NCI-H748 treated with DMSO at 0.1 percent for 48 hours (cell line): Measurements from ENCODE around the gene CHL1.

Source experiments
- DNase-seq: peaks from one replicate; lab custom pipeline; 2025; lab: John Stamatoyannopoulos, UW

Gene CHL1

DNA sequence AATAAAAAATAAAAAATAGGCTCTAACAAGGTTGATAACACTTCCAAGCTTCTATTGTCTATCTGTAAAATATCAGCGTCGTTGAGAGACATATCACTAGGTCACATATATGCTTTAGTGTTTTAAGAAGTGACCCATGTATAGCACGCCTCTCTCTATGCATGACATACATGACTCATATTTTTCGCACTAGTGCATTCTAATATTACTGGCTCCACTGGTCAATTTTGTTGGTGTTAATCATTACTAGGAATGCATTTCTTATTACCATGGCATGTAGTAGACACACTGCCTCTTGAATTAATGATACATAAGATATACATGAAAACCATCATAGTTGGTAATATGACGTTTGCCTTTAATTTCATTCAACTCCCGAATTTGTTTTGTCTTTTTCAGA lies 203.1 kb downstream of the CHL1 start:
- no peak for DNase-seq

DNA sequence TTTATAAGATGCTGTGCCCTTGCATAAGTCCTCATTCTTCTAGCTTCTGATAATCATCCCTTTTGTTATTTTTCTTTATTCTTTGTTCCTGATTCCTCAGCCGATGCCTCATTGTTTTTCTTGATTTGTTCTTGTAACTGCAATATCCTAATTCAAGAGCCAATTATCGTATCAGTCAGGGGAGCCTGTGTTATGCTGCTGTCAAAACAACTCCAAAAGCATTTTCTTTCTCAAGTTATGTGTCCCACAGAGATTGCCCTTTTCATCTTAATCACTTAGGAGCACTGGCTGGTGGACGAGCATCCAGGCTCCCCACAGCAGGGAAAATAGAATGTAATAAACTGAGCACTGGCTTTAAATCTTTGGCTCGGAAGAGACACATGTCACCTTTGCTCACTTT lies 207.3 kb downstream of the CHL1 start:
- DNase-seq: no peak

DNA sequence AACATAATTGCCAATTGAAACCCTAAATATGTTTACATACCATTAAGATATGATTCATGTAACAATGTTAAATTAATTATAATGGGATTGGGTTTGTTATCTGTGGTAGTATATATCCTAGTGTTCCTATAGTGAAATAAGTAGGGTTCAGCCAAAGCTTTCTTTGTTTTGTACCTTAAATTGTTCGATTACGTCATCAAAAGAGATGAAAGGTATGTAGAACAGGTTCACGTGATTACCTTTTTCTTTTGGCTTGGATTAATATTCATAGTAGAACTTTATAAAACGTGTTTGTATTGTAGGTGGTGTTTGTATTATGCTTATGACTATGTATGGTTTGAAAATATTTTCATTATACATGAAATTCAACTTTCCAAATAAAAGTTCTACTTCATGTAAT lies 212.4 kb downstream of the CHL1 start:
- DNase-seq: no peak

GRCh38 chr3:411226-411625 lies 214.7 kb downstream of the CHL1 start:
- no peak for DNase-seq

- DNase-seq: no peak
Measured at GRCh38 chr3:414063-414462, 217.5 kb downstream of the CHL1 start.

DNA sequence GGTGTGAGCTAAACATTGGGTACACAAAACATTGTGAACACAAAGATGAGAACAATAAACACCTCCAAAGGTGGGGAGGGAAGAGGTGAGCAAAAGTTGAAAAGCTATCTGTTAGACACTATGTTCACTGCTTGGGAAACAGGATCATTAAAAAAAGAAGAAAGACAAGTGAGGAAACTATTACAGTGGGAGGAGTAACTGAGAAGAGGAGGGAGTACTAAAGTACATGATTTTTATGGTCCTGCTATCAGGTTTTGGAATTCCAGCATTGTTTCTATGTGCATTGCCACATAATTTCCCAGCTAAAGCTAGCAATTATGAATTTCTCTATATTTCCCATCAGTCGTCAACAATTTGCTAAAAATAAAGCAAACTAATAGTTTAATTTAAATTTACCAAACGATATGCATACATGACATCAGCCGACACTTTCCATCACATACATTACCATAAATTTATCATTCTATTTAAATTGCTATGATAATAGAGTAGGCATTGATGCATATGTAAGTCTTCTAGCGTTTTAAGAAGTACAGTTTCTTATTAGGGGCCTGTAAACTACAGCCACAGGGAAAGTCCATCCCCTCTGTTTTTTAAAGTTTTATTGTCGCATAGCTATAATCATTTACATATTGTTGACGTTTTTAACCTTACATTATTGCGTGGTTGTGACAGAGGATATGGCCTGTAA lies 221.8 kb downstream of the CHL1 start:
- no peak for DNase-seq

DNA sequence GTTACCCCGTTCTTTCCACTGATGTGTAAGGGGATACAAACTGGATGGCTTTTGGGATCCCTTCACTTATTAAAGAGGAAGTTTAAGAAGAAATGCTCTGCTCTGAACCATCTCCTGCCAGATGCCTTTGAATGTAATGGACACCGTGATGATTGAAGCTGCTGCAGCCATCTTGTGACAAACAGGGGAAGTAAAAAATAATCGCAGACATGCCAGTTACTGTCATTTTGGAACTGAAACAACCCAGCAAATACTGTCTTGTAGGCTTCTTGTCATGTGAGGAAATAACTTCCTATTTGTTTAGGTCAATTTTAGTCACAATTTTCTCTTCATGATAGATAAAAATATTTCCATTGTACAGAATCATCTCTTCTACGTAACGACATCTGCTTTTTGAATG lies 224.0 kb downstream of the CHL1 start:
- no peak for DNase-seq

DNA sequence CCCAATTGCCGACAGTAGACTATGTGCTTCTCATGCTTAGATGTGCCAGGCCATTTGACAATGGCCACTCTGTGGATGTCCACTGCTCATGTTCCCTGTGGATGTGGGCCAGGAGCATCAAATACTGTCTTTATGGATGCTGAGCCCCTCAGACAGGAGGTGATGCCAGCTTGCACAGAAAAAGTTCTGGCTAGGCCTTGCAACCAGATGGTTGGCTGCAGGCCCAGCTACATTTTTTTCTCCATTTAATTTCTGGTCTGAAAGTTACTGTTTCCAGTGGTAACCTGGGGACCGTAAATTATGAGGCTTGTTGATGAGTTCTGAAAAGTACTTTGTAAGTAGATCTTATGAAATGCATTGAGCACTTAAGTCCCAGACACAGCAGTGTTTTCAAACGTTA lies 228.5 kb downstream of the CHL1 start:
- DNase-seq: no peak

DNA sequence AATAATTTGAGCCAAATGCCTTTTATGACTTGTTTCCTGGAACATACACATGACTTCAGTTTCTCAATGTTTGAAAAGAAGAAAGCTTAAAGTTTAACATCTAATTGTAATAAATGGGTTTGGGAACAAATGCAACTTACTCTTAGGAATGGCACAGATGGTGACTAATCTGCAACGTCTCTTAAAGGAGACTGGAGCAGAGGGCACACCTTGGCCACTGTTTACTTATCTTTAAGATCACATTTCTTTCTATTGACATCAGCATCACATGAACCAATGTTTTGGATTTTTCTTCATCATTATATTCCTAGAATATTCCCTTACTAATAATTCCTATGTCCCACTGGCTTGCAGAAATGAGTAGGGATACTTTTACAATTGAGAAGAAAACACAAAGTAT lies 229.5 kb downstream of the CHL1 start:
- DNase-seq: no peak

DNA sequence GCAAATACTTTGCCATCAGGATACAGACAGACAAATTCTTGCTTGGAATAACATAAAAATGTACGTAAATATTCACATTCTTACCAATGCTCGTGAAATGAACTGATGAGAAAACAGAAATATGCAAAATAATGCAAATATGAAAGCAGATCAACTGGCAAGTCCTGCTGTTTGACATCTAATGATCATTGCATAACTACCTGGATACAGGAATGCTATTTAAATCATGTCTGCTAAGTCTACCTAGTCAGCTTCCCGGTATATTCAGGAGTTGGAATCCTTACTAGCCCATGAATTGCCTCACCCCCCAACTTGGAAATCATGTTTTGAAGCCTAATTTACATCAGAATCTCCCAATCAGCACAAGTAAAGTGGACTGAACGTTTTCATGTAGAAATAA lies 230.6 kb downstream of the CHL1 start:
- DNase-seq: no peak

GRCh38 chr3:430186-430585 lies 233.6 kb downstream of the CHL1 start:
- DNase-seq: no peak

GRCh38 chr3:435161-435560 lies 238.6 kb downstream of the CHL1 start:
- no peak for DNase-seq

GRCh38 chr3:436053-436452 lies 239.5 kb downstream of the CHL1 start:
- no peak for DNase-seq

DNA sequence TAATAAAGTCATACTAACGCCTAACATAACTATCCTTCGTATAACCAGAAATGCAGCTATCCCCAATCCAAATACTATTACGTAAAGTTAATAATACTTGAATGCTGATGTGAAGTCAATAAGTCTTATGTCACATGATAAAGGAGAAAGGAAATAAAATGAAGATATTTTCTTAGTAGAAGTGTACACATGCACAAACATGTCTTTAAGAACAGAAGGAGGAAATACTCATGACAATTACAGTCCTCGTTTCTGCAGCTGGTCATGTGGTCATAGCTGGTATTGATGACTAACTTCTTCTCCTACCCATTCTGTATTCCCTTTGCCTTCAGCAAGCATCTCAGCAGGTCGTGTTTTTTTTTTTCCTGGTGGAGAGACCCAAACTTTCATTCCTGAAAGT lies 244.3 kb downstream of the CHL1 start:
- no peak for DNase-seq

DNA sequence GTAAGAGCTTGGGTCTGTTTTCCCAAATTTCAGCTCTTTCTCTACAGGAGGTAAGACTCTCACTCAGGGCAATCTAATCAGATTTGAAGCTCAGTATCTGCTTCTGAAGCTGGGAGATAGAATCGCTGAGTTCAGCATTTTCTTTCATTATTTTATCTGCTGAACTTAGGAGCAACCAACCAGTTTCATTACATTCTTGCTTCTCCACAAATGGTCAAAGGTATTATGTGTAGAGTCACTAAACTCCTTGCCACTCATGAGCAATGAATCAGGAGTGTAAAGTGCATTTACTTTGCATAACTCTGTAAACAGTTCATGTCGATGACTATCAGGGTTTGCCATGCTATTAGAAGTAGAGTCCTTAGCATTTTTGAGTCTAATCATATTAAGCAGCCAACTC lies 249.4 kb downstream of the CHL1 start:
- DNase-seq: no peak

DNA sequence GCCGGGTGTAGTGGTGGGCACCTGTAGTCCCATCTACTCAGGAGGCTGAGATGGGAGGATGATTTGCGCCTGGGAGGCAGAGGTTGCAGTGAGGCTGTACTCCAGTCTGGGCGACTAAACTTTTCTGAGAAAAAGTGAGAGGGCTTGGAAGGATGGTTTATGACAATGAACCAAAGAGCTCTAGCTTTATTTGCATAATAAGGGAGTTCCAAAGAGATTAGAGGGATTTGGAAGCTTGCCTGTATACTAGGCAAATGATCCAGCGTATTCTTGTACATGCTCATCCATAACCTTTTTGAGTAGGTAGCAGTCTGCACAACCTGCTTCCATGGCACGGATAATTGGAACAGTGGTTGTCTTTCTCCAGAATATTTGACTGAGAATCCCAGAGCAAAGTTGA lies 251.1 kb downstream of the CHL1 start:
- DNase-seq: no peak

DNA sequence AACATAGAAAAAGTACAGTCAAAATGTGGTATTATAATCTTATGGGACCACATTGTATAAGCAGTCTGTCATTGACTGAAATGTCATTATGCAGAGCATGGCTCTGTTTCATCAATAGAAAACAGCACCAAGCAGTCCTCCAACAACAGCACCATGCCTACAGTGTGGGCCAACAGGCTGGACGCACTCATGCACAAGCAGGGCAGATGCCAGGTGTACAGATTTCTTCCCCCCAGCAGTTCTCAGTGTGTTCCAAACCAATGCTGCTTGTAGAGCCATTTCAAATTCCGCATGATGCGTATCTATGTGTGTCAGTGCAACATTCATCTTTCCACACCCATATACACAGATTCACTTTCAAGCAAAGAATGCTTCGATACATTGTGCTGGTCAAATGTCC lies 253.1 kb downstream of the CHL1 start:
- no peak for DNase-seq

DNA sequence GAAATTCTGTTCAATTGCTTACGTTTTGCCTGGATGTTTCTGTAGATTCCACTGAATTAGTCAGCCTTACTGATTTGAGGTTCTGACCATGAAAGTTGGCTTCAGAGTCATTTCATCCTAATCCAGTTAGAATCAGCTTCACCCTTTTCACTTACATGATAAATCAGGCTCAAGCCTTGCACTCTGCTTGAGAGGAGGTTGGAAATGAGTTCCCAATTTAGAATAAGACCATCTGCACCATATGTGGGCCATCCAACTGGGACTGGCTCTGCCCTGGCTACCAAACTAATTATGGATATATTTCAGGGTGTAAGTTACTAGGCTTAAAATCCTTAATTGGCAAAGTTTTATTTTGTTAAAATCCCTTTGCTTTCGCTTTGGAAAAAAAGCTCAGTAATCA lies 255.7 kb downstream of the CHL1 start:
- no peak for DNase-seq

- no peak for DNase-seq
Measured at GRCh38 chr3:453106-453505, 256.5 kb downstream of the CHL1 start.

GRCh38 chr3:454986-455385 lies 258.4 kb downstream of the CHL1 start:
- no peak for DNase-seq

GRCh38 chr3:458124-458523 lies 261.6 kb downstream of the CHL1 start:
- DNase-seq: no peak

DNA sequence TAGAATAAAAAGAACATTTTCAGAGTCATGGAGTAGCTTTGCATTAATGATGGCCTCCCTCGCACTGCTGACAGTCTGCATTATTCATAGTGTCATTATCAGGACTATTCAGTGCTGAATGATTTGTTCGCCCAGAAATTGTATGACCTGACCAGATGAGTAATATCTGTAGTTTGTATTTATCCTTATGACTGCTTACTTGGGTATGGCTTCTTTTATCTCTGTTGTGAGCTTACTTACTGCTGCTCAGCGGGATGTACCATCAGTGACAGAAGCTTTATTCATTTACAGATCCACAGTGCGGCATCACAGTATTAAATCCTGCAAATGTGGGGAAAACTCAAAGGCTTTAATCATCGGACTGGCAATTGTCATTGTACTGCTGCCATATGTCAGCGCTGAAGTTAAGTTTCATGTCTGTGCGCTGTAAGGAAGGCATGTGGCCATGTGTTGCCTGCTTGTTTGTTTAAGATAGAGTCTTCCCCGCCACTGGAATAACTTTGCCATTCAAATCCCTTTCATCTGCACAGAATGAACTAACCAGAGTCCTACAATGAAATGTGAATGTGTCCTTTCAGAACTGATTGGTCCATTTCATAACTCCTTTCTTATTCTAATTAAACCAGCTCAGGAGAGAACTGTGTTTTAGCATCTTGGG lies 262.2 kb downstream of the CHL1 start:
- DNase-seq: no peak
